ENCODE results near the gene ARHGAP10.

DNA sequence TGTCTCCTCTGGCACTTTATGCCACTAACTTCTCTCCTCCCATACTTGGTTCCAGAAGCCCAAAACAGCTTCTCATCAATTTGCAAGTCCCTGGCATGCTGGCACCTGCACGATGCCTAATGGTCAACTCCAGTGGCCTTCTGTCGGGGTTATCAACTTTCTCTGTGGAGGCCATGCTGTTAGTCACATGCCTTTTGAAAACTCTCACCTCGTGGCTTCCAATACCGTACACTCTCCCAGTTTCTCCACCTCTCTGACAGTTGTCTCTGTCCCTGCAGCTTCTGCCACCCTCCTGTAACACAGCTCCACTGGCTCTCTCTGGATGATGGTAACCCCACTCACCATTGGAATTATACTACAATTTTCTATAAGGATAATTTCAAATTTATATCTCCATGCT is 386.3 kb downstream of the ARHGAP10 start:
- no peak for TF ChIP-seq GATA2 (IDR thresholded peaks at IDR 0.05; ENCODE audit: low read depth, low read length)
- no peak for TF ChIP-seq GATA3 (IDR thresholded peaks at IDR 0.05; ENCODE audit: low read depth, low read length)

Data from SH-SY5Y (cell line).